HG03045 (cell line): Measurements from ENCODE around the gene CYP27C1.
"Not testable (repeated sequence)": the region's sequence is repeated elsewhere in the genome, so short reads cannot be mapped to it uniquely, and the experiment has no call there.

Source experiments
- ATAC-seq: cut with Tn5 transposase; IDR thresholded peaks from one replicate; pipeline ENCODE4 v1.9.1; 2021; ENCODE audit warnings: mild to moderate bottlenecking, moderate library complexity; ENCODE audit not compliant: unreplicated experiment

Gene CYP27C1

DNA sequence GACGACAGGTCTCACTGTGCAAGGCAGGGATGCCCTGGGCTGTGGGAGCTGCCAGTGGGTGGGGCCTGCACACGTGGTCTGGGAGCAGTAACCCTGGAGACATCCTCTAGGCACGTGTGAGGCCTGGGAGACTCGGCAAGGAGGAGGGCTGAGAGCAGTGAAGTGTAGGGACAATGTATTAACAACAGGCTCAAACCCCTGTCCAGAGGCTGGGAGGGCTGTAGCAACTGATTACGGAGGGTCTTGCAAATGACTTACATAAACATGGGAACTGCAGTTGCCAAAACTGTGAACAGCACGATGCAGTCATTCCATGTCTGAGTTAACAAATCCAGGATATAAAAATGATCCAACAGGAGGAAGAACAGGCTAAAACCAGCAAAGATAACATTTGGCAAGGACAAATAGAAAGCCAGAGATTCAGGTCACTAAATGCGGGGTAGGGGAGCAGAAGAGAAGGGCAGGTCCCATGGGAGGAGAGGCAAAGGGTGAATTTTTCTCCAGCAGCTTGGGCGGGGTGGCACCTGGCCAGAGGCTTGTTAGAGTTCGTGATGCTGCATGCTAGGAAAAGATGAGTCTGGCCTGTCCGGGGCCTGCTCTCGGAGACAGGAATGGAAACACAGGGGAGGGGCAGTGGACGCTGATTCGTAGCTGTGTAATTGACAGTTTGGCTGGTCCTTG lies 44.9 kb downstream of the CYP27C1 start:
- no peak for ATAC-seq

DNA sequence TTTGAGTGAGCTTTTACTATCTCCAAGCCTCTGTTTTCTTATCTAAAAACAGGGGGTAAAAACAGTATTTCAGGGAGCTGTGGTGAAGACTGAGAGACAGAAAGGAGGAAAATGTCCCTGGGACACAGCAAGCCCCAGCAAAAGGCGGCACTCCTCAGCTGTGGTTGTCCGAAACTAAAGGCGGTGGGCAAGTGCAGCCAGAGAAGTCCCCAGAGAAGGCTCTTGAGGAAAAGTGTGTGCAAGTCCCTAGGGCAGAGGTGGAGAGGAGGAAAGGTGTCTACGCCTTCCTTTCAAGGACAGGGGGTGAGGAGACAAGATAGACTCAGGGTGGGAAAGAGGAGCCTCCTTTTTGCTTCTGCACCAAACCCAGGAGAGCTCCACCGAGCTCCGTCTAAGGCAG lies 45.5 kb downstream of the CYP27C1 start:
- no peak for ATAC-seq

DNA sequence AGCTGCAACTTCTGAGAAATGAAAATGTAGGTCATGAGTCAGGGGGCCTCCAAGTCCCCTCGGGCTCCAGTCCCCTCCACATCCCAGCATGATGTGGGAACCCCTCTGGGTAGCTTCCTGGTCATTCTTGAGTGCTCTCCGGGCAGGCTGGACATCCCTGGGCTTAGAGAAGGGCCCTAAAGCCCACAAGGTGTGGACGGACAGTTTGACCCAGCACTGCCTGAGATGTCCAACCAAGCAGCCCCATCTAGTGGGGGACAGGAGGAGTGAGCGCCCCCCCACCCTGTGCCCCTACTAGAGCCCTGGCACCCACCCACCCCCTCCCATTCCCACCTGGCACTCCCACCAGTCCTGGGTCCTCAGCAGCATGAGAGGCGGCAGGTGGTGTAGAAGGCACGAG lies 46.0 kb downstream of the CYP27C1 start:
- ATAC-seq: no peak

DNA sequence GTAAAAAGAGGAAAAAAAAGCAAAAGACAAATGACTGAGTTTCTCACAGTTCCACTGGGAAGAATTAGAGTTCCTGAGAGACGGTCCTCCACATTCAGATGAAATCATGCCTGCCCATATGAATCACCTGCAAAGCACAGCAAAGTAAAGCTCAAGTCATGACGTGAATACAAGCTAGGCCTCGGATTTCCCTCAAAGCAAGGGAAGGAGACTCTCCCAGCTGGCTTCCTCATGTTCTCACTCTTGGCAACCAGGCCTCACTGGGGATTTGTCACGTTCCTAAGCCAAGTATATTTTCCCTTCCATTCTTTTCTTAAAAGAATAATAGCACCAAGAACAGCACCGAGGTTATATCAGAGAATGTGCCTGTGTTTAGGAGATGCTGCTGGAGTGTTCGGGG lies 47.0 kb downstream of the CYP27C1 start:
- no peak for ATAC-seq

DNA sequence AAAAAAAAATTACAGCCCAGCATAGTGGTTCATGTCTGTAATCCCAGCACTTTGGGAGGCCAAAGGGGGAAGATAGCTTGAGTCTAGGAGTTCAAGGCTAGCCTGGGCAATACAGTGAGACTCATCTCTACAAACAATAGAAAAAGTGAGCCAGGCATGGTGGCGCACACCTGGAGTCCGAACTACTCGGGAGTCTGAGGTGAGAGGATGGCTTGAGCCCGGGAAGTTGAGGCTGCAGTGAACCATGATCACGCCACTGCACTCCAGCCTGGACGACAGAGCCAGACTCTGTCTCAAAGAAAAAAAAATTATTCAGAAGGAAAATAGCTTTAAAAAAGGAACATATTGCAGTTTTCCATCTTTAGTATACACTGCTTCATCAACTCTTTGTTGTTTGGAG lies 47.8 kb downstream of the CYP27C1 start:
- ATAC-seq: no peak

DNA sequence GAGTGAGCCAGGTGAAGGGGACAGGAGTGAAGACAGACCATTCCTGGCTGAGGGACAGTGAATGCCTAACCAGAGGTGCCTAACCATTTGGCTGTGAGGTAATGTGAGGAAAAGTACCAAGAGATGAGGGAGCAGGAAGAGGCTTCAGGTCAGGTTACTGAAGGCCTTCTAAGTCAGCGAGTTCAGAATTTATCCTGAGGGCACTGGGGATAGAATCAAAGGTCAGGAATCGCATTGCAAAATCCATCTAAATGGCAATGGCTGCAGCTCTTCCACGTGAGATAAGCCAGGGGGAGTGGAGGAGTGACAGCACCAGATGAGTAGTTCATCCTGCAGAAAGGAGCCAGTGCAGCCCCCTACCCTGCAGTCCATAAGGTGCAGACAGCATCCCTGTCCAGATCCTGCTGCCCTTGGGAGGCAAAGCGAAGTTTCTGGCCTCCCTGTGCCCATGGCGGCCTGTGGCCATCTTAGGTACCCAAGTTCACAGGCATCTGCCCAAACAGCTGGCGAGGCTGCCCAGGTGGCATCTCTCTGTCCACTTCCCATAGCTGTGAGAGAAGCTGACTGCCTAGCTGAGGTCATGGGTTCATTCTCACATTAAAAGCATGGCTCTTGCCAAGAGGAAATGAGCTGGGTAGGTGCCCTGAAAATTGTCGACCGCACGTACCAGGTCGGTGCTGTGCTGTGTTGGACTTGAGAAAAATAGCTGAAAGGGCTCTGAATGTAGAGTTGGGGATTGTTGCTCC lies 49.5 kb downstream of the CYP27C1 start:
- ATAC-seq: no peak

DNA sequence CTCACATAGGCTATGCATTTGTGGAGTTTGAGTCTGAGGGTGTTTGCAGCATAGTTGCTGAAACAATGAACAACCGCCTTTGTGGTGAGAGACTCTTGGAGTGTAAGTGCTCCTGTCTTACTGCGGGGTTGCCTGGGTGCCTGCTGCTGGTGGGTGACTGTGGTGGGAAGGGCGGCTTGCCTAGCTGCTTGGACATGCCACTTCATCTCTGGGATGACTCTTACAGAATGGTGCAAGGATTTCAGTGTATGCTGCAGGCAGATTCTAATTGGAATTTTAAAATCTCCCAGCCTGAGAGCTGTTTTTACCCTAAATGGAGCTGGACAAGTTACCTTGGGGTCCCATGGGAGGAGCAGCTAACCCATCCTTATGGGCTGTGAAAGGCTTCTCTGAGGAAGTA lies 50.1 kb downstream of the CYP27C1 start:
- no peak for ATAC-seq

DNA sequence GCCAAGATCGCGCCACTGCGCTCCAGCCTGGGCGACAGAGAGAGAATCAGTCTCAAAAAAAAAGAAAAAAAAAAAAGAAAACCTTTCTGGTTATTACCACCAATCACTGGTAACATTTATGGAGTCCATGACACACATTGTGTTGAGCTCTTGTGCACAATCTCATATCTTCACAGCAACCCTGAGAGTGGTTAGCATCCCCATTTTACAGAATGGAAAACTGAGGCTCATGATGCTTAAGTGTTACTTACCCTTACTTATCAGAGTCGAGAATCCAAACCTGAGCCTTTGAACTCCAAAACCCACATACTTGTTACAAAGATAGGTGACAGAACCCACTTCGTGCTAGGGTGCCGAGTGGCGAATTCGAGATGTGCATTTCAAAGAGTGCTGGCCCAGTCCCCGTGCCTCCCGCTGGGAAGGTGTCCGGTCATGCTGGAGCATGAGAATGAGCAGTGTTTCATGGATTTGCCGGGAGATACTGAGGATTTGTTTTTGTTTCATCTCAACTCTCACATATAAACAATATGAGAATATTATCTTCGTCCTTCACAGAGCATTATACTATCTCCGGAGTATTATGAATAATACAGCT lies 50.9 kb downstream of the CYP27C1 start:
- no peak for ATAC-seq

DNA sequence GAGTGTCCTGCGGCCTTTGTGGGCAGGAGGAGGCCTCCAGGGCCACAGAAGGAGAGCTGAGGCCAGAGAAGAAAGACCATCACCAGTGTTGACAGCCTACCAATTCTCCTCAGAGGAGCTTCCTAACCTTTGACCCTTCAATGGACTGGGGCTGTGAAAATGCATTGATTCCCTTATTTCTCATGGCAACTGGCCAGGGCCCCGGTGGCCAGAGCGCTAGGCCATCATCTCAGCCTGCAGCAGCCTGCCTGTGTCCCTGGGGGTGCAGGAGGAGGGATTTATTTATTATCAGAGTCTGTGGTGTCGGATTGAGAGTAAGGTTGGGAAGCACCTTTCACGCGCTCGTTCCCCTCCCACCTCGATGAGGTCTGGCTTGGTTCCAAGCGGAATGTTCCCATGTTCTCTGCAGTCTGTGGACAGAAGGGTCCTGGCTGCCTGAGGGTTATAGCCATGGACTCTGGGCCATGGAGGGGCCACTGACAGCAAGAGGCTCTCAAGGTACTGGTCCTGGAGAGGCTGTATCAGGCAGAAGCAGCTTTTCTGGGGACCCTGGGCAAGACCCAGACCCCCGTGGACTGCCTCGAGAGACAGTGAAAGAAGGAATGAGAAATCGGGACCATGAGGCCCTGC lies 53.8 kb downstream of the CYP27C1 start:
- ATAC-seq: no peak

DNA sequence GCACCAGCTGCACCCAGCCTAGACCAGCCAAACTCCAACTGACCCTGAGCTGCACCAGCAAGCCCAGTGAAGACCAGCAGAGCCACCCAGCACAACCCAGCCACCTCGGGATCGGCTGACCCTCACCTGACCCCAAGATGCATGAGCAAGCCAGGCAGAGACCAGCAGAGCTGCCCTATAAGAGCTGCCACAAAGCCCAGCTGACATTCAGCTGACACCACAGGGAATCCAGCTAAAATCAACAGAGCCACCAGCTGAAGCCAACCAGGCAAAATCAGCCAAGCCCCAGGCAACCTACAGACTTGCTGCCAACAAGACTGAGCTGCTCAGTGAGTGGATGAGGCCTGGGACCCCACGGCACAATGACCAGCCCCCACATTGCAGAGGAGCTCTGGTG lies 54.6 kb downstream of the CYP27C1 start:
- ATAC-seq: no peak

DNA sequence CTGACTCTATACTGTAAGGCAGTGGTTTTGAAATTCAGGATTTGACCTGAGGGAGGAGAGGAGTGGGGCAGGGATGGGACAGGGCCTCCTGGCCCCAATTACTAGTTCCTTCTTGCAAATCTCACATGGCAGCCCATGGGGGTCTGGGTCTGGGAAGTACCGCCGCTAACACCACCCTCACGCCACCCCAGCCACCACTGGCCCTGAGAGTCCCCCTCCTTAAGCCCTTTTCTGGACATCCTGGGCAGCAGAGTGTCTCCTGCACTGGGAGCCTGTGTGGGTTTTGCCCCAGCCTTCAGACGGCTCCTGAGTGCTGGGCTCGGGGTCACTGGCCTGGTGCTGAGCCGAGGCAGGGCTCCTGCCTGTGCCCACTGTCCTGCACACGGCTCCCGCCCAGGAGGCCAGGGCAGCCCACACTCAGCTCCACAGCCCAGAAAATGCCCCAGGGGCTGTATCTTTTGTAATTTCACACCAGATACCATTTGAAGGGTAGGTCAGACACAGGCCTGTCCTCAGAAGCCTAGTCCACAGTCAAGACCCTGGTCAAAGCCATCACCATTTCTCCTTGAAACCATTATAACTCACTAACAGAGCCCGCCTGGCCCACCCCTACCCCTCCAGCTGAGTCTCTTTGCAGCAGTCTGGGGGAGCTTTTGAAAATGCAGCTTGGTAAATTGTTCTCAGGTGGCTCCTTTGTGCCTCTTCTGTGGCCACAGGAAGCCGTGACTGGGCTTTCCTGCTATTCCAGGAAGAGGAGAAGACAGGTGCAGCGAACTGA lies 55.1 kb downstream of the CYP27C1 start:
- no peak for ATAC-seq

DNA sequence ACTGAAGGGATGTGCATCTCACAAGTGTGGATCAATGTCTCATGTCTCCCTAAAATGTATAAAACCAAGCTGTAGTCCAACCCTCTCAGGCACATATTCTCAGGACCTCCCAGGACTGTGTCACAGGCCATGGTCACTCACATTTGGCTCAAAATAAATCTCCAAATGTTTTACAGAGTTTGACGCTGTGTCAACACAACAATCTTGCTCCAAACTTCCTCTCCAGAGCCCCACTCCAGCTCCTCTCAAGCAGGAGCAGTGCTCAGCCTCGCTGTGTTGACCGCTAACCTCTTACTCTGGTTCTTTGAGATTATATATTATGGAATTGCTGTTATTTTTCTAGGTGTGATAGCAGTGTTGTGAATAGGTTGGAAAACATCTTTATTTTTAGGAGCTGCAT lies 56.2 kb downstream of the CYP27C1 start:
- ATAC-seq: no peak

DNA sequence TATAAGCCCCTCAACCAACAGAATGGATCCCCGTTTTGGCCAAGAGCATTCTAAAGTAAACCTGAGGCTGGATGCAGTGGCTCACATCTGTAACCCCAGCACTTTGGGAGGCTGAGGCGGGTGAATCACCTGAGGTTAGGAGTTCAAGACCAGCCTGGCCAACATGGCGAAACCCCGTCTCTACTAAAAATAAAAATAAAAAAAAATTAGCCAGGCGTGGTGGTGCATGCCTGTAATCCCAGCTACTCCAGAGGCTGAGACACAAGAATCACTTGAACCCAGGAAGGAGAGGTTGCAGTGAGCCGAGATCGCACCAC lies 57.1 kb downstream of the CYP27C1 start:
- not testable (repeated sequence) for ATAC-seq

DNA sequence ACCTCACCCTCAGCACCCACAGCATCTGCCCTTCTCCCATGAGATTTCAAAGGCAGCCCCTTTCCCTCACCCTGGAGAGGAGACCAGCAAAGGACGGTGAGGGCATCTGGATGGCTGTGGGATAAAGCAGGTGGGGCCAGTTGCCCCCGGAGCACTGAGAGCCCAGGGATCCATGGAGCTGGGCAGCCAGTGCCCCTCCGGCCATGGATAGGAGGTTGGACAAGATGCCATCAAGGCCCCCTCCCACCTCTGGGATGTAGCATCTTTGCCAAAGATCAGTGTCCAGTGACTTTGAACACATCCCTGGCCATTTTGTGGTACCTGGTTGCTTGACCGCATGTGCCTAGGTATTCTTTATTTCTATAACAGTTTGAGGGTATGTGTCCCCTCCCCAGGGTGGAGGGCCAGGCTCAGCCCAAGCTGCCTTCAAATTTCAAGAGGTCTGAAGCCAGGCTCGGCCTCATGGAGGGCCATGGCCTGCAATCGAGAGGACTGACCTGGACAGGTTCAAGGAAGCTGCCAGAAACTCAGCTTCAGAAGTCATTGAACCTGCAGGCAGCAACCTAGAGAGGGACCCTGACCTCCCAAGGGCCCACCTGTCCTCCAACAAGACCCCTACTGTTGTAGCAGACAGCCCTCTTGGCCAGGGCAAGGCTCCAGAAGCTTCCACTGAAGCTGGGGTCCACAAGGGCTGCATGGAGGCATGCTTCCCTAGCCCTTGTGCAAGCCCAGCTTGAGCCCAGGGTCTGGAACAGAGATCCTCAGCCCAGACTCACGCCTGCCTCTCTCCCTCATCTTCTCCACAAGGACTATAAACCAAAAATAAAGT lies 57.6 kb downstream of the CYP27C1 start:
- no peak for ATAC-seq

DNA sequence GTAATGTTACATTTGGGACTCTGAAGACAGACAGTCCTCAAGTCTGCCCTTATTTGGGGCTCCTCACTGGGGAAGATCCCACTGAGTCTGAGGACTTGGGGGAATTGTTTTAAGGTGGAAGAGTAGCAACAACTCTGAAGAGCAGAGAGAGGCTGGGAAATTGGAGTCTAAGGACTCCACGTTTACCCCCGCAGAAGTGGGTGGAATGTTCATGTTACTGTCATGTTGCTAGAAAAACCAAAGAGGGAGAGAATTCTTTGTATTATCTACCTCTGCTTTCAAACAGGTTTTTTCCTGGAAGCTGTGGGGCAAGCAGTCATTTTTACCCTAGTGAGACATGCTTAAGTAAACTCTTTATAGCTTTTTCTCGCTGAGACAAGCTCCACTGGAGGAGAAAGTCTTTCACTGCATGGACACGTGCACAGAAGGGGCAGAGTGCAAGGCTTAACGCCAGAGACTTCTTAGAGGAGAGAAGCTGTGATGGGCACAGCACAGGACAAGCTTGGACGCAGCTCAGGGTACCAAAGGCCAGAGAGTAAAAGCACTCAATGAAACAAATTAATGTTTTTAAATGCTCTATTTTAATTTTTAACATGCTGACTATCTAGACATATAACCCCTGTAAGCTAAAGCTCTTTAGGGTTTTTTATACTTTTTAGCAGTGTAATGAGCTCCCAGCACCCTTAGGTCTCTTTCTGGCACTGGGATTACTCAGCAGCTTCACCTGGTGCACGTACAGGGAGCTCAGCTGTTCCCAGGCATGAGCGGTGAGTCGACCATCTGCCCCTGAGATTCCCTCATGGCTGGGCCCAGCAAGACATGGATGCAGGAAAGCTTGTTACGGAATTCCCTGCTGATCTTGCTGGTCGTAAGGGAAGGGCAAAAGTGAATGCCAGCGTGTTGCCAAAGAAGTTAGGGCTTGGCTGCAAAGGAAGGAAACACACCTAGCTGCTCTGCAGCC lies 58.6 kb downstream of the CYP27C1 start:
- ATAC-seq: no peak

DNA sequence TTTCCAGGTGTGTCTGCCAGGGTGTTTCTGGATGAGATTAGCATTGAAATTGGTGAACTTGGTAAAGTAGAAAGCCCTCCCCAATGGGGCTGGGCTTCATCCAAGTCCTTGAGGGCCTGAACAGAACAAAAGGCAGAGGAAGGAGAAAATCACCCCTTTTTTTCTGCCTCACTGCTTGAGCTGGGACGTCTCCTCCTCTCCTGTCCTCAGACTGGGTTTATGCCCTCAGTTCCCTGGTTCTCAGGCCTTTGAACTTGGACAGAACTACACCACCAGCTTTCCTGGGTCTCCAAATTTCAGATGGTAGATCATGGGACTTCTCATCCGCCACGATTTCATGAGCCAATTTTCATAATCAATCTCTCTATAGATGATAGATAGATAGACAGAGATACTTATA lies 59.4 kb downstream of the CYP27C1 start:
- no peak for ATAC-seq

DNA sequence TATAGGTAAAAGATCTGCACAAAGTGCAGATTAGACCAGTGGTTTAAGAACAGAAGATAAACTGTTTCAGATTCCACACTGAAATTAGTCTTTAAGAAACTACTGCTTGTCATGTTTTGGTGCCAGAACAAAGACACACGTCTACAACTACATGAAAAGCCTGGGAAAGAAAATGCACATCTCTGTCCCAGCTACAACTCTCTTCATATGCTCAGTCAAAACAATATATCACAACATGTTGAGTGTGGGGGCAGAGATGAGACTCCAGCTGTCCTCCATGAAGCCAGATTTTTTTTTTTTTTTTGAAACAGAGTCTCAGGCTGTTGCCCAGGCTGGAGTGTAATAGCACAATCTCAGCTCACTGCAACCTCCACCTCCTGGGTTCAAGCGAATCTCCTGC lies 60.6 kb downstream of the CYP27C1 start:
- ATAC-seq: no peak

DNA sequence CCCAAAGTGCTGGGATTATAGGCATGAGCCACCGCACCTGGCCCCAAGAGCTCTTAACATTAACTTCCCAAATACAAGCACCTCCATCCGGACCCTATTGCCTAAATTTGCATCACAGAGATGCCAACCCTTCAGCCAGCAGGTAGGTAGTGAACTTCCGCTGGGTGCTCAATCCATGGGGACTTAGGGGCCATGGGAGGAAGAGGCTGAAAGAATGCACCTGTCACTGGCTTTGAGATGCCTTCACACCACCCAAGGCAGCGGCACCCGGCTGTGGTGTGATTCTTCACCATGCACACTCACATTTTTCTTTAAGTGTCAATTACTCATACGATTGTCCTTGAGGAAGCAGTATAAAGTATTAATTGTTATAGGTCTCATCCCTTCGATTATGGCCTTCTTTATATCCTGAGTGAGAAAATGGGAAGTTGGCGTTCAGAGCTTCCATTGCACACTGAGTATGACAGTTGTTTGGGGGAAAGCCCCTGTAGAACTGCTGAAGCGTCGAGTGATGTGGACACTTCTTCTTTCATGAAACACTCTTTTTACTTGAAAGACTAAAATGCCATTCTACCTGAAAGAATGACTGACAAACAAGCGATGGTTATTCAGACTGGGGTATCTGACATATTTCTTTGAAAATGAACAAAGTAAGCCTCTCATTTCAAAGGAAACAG lies 61.3 kb downstream of the CYP27C1 start:
- ATAC-seq: no peak
